ENCODE data around the gene SPATA12.

Gene SPATA12, protein sequence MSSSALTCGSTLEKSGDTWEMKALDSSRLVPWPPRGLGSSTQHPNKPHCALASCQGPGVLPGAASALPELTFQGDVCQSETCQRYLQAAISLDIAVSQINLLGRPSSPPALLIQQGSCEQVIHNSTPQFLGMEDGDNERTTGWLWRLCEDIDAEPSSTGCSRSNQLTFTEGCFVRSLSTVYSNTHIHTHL

DNA sequence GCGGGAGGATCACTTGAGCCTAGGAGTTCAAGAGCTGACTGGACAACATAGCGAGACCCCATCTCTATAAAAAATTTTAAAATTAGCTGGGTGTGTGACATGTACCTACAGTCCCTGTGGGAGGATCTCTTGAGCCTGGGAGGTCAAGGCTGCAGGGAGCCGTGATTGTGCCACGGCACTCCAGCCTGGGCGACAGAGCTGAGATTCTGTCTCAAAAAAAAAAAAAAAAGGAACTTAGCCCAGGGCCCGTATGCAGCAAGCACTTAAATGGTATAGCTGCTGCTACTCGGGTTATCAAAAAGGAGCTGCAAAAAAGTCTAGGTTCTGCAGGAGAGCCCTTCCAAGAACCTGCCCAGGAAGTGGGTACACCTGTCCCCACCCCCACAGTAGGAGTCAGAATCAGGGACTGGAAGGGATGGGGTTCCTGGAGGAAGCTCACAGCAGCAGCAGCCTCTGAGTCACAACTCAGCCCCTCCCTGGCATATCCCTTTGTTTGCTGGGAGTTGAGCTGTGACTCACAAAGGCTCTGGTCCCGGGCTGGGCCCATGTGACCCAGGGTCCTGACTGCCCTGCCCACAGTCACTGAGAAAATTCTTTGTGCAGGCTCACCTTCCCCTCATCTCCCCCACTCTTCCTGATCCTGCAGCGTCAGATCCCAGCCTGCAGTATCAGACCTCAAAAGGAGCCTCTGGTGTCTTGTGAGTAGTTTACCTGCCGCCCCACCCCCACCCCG lies at the start of gene SPATA12:
SPATA12 (plus strand) TSS at position 576 of the 733 bp plus-strand sequence. CDS start 13,031 bp downstream, outside the sequence.
- DNase-seq (ENCODE audit: low read depth in 2 of 2), result no peak

DNA sequence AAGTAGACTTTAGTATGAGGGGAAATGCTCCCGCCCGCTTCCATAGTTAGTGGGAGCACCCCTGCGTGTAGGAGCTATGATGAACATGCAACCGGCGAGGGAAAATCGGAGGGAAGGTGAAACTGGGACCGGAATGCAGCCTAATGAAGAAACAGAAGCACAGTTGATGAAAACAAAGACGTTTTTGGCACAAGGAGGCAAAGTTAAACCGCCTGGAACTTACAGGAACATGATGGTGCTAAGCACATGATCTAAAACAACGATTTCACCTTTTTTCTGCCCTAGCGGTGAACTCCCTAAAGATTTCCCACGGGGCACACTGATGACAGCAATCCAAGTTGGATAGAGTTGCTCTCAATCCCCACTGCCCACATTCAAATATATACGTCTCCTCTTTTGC lies 49.4 kb upstream of the SPATA12 start:
- no peak for DNase-seq (ENCODE audit: low read depth in 2 of 2)

DNA sequence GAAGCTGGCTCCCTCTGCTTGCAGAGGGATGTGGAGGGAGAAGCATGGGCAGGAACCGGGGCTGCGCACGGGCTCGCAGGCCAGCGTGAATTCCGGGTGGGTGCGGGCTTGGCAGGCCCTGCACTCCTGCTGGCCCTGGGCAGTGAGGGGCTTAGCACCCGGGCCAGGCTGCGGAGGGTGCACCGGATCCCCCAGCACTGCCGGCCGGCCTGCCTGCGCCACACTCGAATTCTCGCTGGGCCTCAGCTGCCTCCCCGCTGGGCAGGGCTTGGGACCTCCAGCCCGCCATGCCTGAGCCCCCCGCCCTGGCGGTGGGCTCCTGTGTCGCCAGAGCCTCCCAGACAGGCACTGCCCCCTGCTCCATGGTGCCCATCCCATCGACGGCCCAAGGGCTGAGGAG lies 47.6 kb upstream of the SPATA12 start:
- no peak for DNase-seq (ENCODE audit: low read depth in 2 of 2)

DNA sequence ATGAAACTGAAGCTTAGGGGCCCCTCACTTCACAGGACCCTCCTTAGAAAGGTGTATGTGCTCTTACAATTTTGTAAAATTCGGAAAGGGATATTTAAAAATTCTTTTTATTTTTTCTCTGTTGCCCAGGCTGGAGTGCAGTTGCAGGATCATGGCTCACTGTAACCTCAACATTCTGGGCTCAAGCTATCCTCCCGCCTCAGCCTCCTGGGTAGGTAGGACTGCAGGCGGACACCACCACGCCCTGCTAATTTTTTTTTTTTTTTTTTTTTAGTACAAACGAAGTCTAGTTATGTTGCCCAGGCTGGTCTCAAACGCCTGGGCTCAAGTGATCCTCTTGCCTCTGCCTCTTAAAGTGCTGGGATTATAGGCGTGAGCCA lies 45.1 kb upstream of the SPATA12 start:
- DNase-seq (ENCODE audit: low read depth in 2 of 2), result no peak

DNA sequence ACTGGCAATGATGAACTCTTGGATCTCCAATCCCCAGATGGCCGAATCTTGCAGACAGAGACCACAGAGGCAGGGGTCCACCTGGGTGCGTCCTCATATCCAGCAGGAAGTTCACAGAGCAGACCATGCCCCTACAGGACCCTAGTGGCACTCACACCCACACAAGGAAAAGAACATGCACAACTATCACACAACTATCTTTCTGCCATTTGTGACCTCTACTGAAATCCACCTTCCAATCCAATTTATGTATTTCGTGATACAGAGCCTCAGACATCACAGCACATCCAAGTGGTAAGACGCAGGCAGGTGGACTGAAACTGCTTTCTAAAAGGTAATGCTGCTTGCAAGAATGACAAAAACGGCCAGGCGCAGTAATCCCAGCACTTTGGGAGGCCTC lies 44.6 kb upstream of the SPATA12 start:
- DNase-seq (ENCODE audit: low read depth in 2 of 2), result no peak

DNA sequence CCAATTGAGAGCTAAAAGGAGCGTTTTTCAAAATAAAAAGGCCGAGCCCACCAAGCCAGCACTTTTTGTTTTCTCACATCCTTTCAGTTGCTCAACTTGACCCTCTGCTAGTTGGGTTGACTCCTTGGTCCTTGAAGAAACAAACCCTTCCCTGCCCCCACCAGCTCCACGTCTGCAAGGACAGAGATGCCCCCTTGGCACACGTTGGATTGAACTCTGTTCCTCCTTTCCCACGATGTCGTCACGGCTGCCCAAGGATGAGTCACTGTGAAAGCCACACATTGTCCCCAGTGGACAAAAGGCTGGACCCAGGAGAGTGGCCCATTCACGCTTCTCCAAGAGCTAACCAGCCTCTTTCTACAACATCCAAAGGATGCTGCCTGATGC lies 43.0 kb upstream of the SPATA12 start:
- no peak for DNase-seq (ENCODE audit: low read depth in 2 of 2)

DNA sequence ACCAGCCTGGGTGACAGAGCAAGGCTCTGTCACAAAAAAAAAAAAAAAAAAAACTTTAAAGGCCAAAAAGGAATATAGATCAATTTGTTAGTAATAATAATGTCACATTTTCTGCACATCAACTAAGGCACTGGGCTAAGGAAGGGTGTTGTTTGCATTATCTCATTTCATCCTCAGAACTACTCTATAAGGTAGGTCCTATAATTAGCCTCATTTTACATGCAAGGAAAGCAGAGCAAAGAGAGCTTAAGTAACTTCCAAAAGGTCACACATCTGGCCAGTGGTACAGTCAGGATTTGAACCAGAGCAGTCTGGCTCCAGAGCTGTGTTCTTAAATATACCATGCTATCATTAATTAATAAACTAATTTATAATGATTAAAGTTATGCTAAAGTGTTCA lies 42.2 kb upstream of the SPATA12 start:
- no peak for DNase-seq (ENCODE audit: low read depth in 2 of 2)

DNA sequence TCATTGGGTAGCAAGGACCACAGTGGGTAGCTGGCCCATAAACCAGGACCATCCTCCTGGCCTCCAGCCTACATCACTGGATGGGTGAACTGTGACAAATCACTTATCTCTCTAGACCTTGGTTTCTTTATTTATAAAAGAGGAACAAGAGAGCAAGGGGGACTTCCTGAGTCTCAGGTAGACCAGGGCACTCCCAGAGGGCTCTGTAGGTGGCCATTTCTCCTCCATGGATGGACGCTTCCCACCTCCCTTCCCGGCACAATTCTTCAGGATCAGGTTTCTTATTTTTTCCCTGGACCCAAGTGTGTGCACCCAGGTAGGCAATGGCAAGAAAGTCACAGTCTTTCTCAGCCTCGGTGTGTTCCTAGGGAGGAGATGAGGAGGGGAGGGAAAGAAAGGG lies 41.4 kb upstream of the SPATA12 start:
- DNase-seq (ENCODE audit: low read depth in 2 of 2), result no peak

DNA sequence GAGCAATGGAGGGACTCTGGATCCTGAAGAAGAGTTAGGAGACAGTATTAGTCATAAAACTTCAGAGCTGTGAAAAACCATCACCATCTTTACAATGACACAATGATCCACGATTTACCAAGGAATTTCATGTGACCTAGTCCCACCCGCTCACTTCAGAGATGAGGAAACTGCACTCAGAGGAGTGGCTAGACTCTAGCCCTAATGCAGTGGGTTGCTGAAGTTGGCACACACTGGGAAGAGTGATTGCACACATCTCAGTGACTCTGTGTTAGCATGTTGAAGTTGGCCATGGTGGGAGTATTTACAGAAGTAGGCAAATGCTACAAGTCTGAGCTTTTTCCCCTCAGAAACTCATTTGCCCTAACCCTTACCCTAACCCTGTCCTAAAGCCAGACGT lies 35.2 kb upstream of the SPATA12 start:
- no peak for DNase-seq (ENCODE audit: low read depth in 2 of 2)

DNA sequence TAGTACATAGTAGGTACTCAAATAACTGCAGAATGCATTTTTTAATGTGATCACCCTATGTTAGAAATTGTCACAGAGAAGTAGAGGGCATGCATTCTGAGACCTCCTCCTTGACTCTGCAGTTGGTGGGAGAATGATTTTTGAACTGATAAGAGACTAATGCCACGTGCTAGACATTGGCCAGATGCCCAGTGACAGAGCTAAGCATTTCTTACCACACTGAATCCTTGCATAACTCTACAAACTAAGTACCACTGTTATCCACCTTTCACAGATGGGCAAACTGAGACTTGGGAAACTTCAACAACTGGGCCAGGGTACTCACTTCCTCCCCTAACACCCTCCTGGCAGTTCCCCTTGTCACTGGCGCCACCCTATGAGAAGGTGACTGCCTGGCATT lies 33.5 kb upstream of the SPATA12 start:
- no peak for DNase-seq (ENCODE audit: low read depth in 2 of 2)

DNA sequence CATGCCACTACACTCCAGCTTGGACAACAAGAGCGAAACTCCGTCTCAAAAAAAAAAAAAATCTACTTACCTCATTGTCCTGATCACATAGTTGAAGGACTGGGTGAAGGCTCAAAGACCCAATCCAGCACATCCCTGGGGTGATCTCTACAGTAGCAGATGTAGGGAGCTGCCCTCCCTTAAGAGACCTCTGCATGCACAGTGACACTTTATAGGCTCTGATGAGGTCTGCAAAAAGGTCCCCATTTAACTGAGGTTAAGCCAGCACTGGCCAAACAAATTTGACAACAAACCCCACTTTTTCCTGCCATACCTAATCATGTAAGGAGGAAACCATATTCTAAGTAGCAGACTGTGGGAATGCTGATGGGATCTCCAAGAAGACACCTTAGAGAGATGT lies 31.1 kb upstream of the SPATA12 start:
- no peak for DNase-seq (ENCODE audit: low read depth in 2 of 2)

DNA sequence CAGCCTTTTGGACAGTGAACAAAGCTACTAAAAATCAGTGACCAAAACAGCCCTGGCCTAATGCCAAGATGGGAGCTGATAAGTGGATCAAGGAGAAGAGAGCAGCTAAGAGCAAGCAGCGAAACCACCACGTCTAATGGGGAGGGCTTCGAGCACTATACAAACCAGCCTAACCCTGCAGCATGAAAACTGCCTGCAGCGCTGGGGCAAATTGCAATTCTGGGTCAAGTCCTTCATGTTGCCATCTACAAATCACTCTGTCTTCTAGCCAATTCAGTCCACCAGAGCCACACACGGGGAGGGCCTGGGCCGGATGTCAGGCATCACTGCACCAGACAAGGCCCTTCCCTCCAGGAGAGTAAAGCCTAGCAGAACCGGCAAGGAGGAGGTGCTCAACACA lies 30.5 kb upstream of the SPATA12 start:
- no peak for DNase-seq (ENCODE audit: low read depth in 2 of 2)

DNA sequence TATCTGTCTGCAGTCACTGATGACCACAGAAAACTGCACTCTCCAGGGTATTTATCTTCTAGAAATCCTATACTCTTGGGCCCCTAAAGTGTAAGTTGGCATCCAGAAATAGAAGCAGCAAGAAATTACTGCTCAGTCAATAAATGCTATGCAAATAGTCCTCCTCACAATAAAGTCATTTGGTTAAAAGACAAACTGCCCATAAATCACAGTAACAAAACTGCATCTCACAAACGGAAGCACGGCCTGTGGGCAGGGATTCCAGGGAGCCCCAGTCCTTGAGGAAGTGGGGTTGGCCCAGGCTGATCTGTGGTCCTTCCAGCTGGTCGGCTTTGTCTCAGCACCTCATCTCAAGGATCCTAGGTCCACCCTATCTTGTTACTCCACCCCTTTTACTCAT lies 29.7 kb upstream of the SPATA12 start:
- no peak for DNase-seq (ENCODE audit: low read depth in 2 of 2)

DNA sequence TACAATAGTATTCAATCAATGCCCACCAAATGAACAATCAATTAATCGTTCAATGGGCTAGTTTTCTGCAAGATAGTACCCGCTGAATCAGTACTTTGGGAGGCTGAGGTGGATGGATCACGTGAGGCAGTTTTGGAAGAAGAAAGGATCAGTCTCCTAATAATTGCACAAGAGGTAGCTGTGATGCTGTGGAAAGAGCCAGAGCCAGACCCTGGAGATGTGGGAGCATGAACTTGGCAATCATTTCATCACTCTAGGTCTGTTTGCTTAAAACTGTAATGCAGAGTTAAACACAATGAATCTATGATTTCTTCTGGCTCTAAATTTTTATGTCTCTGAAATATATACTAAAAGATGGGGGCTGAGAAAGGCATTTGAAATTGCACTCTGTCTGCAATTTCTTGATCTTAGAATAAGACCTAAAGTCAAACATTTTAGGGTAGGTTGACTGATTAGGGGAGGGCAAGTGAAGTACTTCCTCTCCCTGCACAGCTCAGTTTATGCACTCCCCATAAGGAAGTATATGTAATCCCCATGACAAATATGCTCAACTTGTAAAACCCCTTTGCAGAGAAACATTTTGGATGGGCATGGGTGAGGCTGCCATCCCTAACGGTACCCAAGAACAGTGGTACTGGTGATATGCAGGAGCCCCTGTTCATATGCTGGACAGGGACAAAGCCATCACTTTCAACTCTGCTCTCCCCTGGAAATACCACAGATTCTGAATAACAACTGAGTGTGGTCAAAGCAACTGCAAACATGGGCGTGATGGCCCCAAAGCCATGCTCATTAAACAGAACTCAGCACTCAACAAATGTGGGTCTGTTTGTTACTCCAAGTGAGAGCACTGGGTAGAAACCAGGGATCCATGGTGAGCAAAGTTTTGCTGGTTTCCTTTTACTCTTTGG lies 28.6 kb upstream of the SPATA12 start:
- no peak for DNase-seq (ENCODE audit: low read depth in 2 of 2)

DNA sequence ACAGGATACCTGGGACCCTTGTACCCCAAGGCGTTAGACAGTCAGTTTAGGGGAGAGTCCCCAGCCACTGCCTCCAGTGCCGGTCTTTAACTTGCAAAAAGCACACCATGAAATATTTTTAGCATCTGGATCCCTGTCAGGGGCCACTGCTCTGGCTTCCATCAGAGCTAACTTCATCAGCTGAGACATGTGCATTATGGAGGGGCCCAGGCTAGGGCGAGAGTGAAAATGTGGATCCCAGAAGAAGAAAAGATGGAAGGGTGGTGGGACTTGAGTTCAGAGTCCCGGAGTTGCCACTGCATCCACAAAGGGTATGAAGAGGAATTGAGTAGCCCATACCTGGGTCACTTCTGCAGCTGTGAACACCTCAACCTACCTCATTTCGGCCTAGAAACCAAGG lies 23.5 kb upstream of the SPATA12 start:
- DNase-seq (ENCODE audit: low read depth in 2 of 2), result no peak

DNA sequence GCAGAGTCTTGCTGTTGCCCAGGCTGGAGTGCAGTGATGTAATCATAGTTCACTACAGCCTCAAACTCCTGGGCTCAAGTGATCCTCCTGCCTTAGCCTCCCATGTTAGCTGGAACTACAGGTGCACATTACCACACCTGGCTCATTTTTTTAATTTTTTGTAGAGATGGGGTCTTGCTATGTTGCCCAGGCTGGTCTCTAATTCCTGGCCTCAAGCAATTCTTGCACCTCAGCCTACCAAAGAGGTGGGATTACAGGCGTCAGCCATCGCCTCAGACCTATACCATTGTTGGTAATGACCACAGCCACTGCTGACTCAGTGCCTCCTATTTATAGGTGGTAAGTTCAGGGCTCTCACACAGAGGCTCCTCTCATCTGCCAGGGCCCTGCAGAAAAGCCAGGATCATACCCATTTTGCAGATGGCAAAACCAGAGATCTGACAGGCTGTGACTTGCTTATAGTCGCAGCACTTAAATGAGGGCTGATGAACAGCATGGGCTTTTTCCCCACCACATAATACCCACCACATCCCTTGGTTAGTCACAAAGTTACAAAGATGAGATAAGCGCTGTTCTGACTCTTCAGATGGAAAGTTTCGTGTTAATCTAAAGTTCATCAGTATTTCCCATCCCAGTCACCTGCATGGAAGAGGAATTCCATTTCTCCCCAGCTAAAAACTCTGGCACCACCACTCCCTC lies 21.8 kb upstream of the SPATA12 start:
- DNase-seq (ENCODE audit: low read depth in 2 of 2), result no peak

DNA sequence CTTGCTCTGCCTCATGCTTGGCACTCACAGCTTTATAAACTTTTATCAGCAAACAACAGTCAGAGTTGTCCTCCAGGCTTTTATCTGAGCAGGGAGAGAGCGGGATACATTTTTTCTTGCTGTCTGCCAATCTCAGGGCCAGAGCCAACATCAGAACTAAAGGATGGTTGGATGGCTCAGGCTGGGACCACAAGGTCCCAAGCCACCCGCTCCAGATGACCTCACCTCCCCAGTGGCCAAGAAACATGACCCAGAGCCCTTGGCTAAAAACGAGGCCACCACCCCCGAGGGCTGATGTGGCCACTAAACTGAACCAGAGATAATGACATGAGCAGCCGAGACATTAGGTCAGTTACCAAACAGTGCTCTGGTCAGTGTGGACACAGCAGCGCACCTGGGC lies 18.8 kb upstream of the SPATA12 start:
- DNase-seq (ENCODE audit: low read depth in 2 of 2), result no peak

DNA sequence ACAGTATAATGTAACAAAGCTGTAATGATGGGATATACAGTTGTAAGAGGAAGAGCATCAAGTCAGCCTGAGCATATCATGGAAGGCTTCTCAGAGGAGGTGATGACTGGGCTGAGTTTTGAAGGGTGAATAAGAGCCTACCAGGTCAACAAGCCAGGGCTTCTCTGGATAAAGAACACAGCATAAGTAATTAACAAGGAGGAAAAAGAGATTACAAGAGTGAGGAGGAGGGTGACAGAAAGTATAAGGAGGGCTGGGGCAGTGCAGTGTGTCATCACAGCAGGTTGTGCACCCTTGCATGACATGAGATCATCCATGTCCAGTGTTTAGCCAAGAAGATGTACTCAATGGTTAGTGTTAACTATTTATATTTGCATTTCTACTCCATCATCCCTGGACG lies 16.9 kb upstream of the SPATA12 start:
- no peak for DNase-seq (ENCODE audit: low read depth in 2 of 2)

DNA sequence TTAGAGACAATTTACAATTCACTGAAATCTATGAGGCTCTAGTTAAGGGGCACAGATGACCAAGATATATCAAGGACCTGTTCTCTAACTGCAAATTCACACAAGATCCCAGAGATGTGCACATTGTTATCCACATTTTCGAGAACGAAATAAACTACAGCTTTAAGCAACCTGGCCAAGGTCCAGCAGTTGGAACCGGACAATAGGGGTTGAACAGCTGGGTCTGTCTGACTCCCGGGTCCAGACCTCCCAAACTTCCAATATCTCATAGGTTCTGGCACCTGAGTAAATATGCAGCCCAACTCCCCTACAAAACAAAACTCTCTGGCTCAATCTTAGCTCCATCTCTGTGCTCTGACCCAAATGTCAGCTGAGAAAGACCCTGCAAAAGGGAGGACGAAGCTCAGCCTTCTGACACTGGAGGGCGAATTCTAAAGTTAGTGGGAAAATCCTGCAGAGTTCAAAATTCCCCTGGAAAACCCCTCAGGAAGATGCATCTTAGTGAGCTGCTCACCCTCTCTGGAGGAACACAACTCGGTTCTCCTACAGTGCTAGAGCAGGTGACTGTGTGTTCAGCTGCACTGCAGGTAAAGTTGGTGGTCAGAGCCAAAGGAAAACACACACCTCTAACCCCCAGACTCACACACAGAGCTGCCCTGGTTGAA lies 14.2 kb upstream of the SPATA12 start:
- DNase-seq (ENCODE audit: low read depth in 2 of 2), result no peak

DNA sequence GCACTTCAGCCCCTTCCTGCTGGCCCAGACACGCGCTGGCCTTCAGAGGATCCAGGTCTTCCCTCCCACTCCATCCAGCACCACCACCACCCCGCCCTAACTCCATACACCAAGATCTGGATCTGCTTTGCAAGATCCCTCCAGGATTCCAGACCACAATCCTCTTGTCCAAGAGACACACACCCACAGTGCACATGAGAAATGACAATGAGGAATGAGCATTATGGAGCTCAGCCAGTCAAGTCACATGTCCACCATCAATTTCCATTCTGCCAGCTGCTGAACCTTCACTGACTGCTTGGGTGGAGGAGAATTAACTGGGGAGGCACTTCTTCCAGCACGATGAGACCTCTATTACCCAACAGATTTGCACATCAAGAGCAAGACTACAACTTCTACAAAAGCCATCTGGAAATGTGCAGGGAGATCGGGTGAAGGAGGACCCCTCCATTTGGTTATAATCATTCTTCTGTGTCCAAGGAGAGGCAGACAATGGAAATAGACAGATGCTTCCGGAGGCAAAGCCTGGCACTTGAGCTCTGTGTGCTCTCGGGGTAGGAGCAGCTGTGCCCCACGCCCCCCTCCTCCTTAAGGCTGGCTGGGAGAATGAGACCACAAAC lies 12.3 kb upstream of the SPATA12 start:
- no peak for DNase-seq (ENCODE audit: low read depth in 2 of 2)

DNA sequence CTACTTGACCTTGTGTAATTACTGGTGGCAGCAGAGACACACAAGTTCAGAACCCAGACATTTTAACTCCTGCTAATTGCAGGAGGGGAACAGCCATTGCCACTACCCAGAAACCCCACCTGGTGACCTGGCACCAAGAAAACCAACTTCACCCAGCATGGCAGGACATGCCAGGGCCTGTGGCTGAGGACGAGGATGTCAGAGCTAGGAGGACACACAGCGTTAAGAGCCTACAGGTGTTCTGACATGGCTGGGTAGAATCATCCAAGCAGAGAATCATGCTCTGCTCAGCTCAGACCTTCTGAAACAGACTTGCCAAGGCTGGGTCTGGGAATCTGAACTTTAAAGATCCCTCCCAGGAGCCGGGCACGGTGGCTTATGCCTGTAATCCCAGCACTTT lies 11.7 kb upstream of the SPATA12 start:
- no peak for DNase-seq (ENCODE audit: low read depth in 2 of 2)
